Naive thymus-derived CD8-positive, alpha-beta T cell (primary cell): ENCODE data around the gene ABHD6. TPM values are rescaled to one million over a fixed set of nuclear protein-coding genes. Genes with fewer than 3 reads are reported as not detected.

ENCODE experiments used
- polyA plus RNA-seq, 3 donors: library from polyadenylated mRNA; unstranded; fragments of 300-500 nt; fragmentation: Illumina TruSeq; gene quantifications; one replicate each; pipeline ENCODE4 v1.2.3, GENCODE V29; 2021
- total RNA-seq, 8 experiments: library from RNA in 2 of 8; stranded (reverse) in 2 of 8; gene quantifications; one replicate each; pipeline ENCODE4 v1.2.3 and lab custom pipeline; 2021 to 2026

Gene ABHD6
- total and polyA plus RNA-seq, 5 experiments from 2014 or later = 4.4 to 6.1 (median 6.0) TPM

Other genes with a start within 250 kb of the ABHD6 start
- gene FLNB, start 229.4 kb upstream of the ABHD6 start, total RNA-seq = 10 to 100 TPM; 75.2 to 76.7 TPM
- gene FLNB, start 229.4 kb upstream of the ABHD6 start, polyA plus RNA-seq = 10 to 100 TPM; 11.8 to 32.2 (median 24.4) TPM
- under 1 TPM in 1 of 2 experiments, not detected in 1; 0.66 TPM for gene DNASE1L3, start 26.8 kb upstream of the ABHD6 start, total RNA-seq
- not detected for gene DNASE1L3, start 26.8 kb upstream of the ABHD6 start, polyA plus RNA-seq
- gene RPP14, start 68.5 kb downstream of the ABHD6 start, total RNA-seq = 10 to 100 TPM; 19.4 to 20.4 TPM
- gene RPP14, start 68.5 kb downstream of the ABHD6 start, polyA plus RNA-seq = 1 to 10 TPM; 7.5 to 8.5 (median 7.8) TPM
- 1 to 10 TPM; 6.4 to 8.6 TPM for gene HTD2, start 68.7 kb downstream of the ABHD6 start, total RNA-seq
- 10 to 100 TPM; 17.4 to 31.2 (median 23.7) TPM for gene HTD2, start 68.7 kb downstream of the ABHD6 start, polyA plus RNA-seq
- 10 to 100 TPM; 24.1 to 26.6 TPM for gene PXK, start 95.1 kb downstream of the ABHD6 start, total RNA-seq
- gene PXK, start 95.1 kb downstream of the ABHD6 start, polyA plus RNA-seq = 10 to 100 TPM; 16.3 to 21.9 (median 21.0) TPM
- gene PDHB, start 196.0 kb downstream of the ABHD6 start, total RNA-seq = 10 to 100 TPM; 60.2 to 66.4 TPM
- 100 to 1,000 TPM in 1 of 3 donors, 10 to 100 TPM in 2; 92.2 to 120 (median 95.3) TPM for gene PDHB, start 196.0 kb downstream of the ABHD6 start, polyA plus RNA-seq